Ectodermal cell (in vitro differentiated cells): Measurements from ENCODE around the gene AANAT.
A peak's percentile ranks its signal among the peaks of the same experiment; 100 is the strongest.

Source experiments
- H3K27ac ChIP-seq: 2 replicates; pipeline ENCODE4 v1.7.0; 2013; ENCODE audit warnings: mild to moderate bottlenecking, low read depth, low read length; ENCODE audit not compliant: insufficient read depth, poor library complexity, severe bottlenecking
- H3K27me3 ChIP-seq: 2 replicates; pipeline ENCODE4 v1.7.0; 2013; ENCODE audit warnings: mild to moderate bottlenecking, low read length; ENCODE audit not compliant: insufficient read depth, control insufficient read depth, poor library complexity, severe bottlenecking
- H3K36me3 ChIP-seq: one replicate; pipeline ENCODE4 v1.7.0; 2013; ENCODE audit warnings: low read length; ENCODE audit not compliant: control insufficient read depth, insufficient read depth
- H3K4me1 ChIP-seq: one replicate; pipeline ENCODE4 v1.7.0; 2013; ENCODE audit warnings: low read length; ENCODE audit not compliant: control insufficient read depth, insufficient read depth
- H3K4me3 ChIP-seq: 2 replicates; pipeline ENCODE4 v1.7.0; 2013; ENCODE audit warnings: low read depth, low read length, control low read depth; ENCODE audit not compliant: insufficient read depth
- H3K9me3 ChIP-seq: 2 replicates; pipeline ENCODE4 v1.7.0; 2013; ENCODE audit warnings: mild to moderate bottlenecking, low read length, moderate library complexity; ENCODE audit not compliant: control insufficient read depth
- WGBS, 2 experiments: methylation state at CpG; one replicate each; pipeline ENCODE4 v1.1.7; 2013; ENCODE audit warnings: missing lambda C conversion rate in 2 of 2; 5-methylcytosine and 5-hydroxymethylcytosine counted together

The AANAT gene

GRCh38 chr17:76497979-76498875 lies 30.8 kb downstream of the AANAT start:
- 42 to 44% methylated on average over 31 of the region's 31 CpGs for WGBS, 2 experiments
- Histone ChIP-seq H3K4me1 (peaks cover 37% of the 10 kb centered on the region), H3K36me3 (no peaks in the 10 kb centered on the region), H3K9me3 (no peaks in the 10 kb centered on the region), H3K27ac (no peak overlapping the region), H3K27me3 (peaks cover 19% of the 10 kb centered on the region), H3K4me3 (no peak overlapping the region)

GRCh38 chr17:76498876-76499251 lies 31.5 kb downstream of the AANAT start:
- Histone ChIP-seq H3K27me3 (peaks cover 19% of the 10 kb centered on the region), H3K9me3 (no peaks in the 10 kb centered on the region), H3K4me1 (peaks cover 33% of the 10 kb centered on the region), H3K27ac (no peak overlapping the region), H3K36me3 (no peaks in the 10 kb centered on the region), H3K4me3 (no peak overlapping the region)
- WGBS, 2 experiments, result 78 to 81% methylated on average over 4 of the region's 4 CpGs

DNA sequence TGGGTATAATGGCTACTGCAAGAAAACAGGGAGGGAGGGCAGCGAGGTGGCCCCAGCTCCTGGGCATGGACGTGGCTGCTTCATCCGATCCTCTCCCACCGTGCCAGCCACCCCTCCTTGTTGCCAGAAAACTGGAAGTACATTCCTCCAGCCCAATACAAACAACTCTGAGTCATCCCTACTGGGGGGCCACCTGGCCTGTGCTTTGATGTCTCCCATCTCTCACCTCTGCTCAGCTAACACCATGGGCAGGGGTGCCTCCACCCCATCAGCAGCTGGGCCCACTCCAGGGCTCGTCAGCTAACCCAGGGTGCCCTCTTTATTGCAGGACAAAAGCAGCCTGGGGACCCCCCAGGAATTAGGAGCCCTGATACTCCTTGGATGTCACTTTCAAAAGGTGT lies 31.9 kb downstream of the AANAT start:
- Histone ChIP-seq H3K27ac (no peak overlapping the region), H3K9me3 (no peaks in the 10 kb centered on the region), H3K36me3 (no peaks in the 10 kb centered on the region), H3K4me3 (no peak overlapping the region), H3K27me3 (peaks cover 19% of the 10 kb centered on the region), H3K4me1 (peaks cover 33% of the 10 kb centered on the region)
- 70 to 75% methylated on average over 5 of the region's 5 CpGs for WGBS, 2 experiments

DNA sequence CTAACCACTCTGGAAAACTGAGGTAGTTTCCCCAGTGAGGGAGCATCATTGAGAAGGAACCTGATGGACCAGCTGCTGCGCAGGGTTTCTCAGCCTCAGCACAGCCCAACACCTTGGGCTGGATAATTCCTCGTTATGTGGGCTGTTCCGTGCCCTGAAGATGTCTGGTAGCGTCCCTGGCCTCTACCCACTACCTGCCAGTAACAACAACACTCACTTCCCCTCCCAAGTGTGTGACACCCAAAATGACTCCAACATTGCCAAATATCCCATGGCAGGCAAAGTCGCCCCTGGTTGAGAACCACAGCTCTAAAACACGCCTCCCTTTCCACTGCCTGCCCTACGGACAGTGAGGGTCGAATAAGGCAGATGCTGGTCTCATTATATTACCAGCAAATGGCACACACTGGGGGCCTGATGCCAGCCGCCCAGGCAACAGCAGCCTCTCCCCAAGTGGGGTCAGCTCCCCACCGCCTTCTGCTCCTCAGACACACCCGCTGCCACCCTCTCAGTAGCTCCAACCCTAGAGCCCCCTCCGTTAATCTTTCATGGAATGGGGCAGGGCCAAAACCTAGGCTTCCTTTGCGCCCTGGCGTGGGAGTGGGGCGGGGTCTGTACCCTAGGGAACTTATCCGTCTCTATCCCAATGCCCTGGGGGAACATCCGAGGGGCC lies 32.8 kb downstream of the AANAT start:
- Histone ChIP-seq H3K36me3 (no peaks in the 10 kb centered on the region), H3K27ac (no peak overlapping the region), H3K27me3 (peaks cover 19% of the 10 kb centered on the region), H3K4me3 (peak overlapping the region; percentile 64), H3K4me1 (peaks cover 33% of the 10 kb centered on the region), H3K9me3 (no peaks in the 10 kb centered on the region)
- WGBS, 2 experiments, result 46 to 49% methylated on average over 17 of the region's 17 CpGs

- H3K4me1 ChIP-seq, result peaks cover 33% of the 10 kb centered on the region
- WGBS, 2 experiments, result 1 to 3% methylated on average over 10 of the region's 10 CpGs
- H3K27ac ChIP-seq, result no peak overlapping the region
- H3K36me3 ChIP-seq, result no peaks in the 10 kb centered on the region
- no peaks in the 10 kb centered on the region for H3K9me3 ChIP-seq
- H3K4me3 ChIP-seq, result peak overlapping the region; percentile 64
- H3K27me3 ChIP-seq, result peaks cover 19% of the 10 kb centered on the region
Observed at GRCh38 chr17:76500747-76501017, 33.3 kb downstream of the AANAT start.

GRCh38 chr17:76501018-76501826 lies 33.8 kb downstream of the AANAT start, which contains the start of gene RHBDF2:
Gene RHBDF2, minus strand, starts transcription at chr17:76501423. Its CDS starts 19,899 bp downstream, at chr17:76481524.
- Histone ChIP-seq H3K4me3 (peak within 1 kb of the TSS; percentile 64), H3K27ac (no peak within 1 kb of the TSS), H3K9me3 (no peaks in the 10 kb centered on the region), H3K4me1 (peaks cover 33% of the 10 kb centered on the region), H3K27me3 (peaks cover 19% of the 10 kb centered on the region), H3K36me3 (no peaks in the 10 kb centered on the region)
- 2 to 3% methylated on average over 72 of the region's 72 CpGs for WGBS, 2 experiments

DNA sequence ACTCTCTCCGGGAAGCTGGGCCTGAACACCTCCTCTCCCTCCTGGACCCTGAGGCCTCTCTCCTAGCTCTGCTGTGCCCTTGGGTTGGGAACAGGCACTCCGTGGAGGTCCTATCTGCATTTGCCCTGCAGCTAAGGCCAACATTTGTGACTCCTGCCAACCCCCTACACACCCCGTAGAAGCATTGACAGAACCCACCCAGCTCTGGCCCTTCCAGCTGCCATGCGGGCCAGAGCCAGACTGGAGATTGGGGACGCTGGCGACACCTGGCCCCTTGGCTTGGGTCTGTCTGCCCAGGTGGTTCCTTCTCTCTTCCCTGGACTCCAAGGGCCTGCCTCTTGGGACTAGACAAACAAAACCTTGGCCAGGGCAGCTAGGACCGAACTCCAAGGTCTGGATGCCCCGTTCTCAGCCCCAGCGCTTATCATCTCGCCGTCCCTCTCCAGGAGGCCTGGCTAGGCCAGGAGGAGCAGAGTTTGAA lies 34.5 kb downstream of the AANAT start:
- 80 to 84% methylated on average over 11 of the region's 11 CpGs for WGBS, 2 experiments
- Histone ChIP-seq H3K4me3 (peak overlapping the region; percentile 64), H3K27me3 (peaks cover 23% of the 10 kb centered on the region)

GRCh38 chr17:76502341-76503211 lies 35.2 kb downstream of the AANAT start:
- H3K36me3 ChIP-seq, result no peaks in the 10 kb centered on the region
- no peak overlapping the region for H3K4me3 ChIP-seq
- peaks cover 33% of the 10 kb centered on the region for H3K4me1 ChIP-seq
- H3K27ac ChIP-seq, result no peak overlapping the region
- peaks cover 24% of the 10 kb centered on the region for H3K27me3 ChIP-seq
- H3K9me3 ChIP-seq, result no peaks in the 10 kb centered on the region
- WGBS, 2 experiments, result 88 to 90% methylated on average over 7 to 8 of the region's 8 CpGs

More for the DNA sequence above, 34.5 kb downstream of the AANAT start:
- no peak overlapping the region for H3K27ac ChIP-seq
- peaks cover 33% of the 10 kb centered on the region for H3K4me1 ChIP-seq
- no peaks in the 10 kb centered on the region for H3K9me3 ChIP-seq
- no peaks in the 10 kb centered on the region for H3K36me3 ChIP-seq

GRCh38 chr17:76504117-76504516 lies 36.7 kb downstream of the AANAT start:
- Histone ChIP-seq H3K4me3 (no peak overlapping the region), H3K27me3 (peaks cover 24% of the 10 kb centered on the region), H3K9me3 (no peaks in the 10 kb centered on the region), H3K36me3 (no peaks in the 10 kb centered on the region), H3K27ac (no peak overlapping the region), H3K4me1 (peaks cover 22% of the 10 kb centered on the region)
- 68 to 71% methylated on average over 6 of the region's 7 CpGs for WGBS, 2 experiments
